ENCODE measurements around the gene NGEF.

- TF ChIP-seq POLR2A (IDR thresholded peaks at IDR 0.05) (no peak), POLR2AphosphoS5 (IDR thresholded peaks at IDR 0.05) (no peak), EP300 (IDR thresholded peaks at IDR 0.05) (no peak)
- TF ChIP-seq, protein P1, sequence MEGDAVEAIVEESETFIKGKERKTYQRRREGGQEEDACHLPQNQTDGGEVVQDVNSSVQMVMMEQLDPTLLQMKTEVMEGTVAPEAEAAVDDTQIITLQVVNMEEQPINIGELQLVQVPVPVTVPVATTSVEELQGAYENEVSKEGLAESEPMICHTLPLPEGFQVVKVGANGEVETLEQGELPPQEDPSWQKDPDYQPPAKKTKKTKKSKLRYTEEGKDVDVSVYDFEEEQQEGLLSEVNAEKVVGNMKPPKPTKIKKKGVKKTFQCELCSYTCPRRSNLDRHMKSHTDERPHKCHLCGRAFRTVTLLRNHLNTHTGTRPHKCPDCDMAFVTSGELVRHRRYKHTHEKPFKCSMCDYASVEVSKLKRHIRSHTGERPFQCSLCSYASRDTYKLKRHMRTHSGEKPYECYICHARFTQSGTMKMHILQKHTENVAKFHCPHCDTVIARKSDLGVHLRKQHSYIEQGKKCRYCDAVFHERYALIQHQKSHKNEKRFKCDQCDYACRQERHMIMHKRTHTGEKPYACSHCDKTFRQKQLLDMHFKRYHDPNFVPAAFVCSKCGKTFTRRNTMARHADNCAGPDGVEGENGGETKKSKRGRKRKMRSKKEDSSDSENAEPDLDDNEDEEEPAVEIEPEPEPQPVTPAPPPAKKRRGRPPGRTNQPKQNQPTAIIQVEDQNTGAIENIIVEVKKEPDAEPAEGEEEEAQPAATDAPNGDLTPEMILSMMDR (IDR thresholded peaks at IDR 0.05), result no peak
Measured at GRCh38 chr2:233039846-233040530, 26.9 kb upstream of the NGEF start.

All from suprapubic skin (tissue), 4 donors.